Astrocyte (in vitro differentiated cells and primary cell): ENCODE measurements around the gene CADPS.

Experiments
- CTCF ChIP-seq: IDR thresholded peaks from 2 replicates; pipeline ENCODE4 v1.5.1; 2011; ENCODE audit warnings: low read depth, mild to moderate bottlenecking, inconsistent platforms, low read length, moderate library complexity; ENCODE audit not compliant: insufficient read depth
- EZH2 ChIP-seq: IDR thresholded peaks from 2 replicates; pipeline ENCODE4 v1.6.1; 2012; ENCODE audit warnings: mild to moderate bottlenecking, low read length, inconsistent platforms; ENCODE audit not compliant: insufficient read depth

- TF ChIP-seq CTCF (no peak), EZH2 (no peak)
These were observed 303.3 kb downstream of the CADPS start for GRCh38 chr3:62571916-62572315.
